HUDEP-2 (cell line): ENCODE data around the gene FHL2.

Experiments
- DNase-seq, 76 experiments: peaks; one replicate each; lab custom pipeline; 2025; ENCODE audit not compliant: unreplicated experiment in 76 of 76; lab: John Stamatoyannopoulos, UW

The FHL2 gene

DNA sequence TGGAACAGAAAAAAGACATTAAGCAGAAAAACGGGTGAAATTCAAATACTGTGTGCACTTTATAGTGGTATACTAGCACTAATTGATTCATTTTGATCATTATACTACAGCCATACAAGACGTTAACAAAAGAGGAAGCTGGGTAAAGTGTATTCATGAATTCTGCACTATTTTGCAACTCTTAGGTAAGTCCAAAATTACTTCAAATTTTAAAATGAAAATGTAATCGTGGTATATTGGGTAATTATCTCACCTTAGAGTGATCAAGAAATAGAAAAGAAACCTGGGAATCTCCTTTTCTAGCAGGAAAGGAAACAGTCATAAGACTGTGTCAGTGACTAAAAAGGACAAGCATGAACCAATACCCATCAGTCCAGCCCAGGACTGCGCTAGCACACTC is 74.8 kb downstream of the FHL2 start:
- no peak for DNase-seq

DNA sequence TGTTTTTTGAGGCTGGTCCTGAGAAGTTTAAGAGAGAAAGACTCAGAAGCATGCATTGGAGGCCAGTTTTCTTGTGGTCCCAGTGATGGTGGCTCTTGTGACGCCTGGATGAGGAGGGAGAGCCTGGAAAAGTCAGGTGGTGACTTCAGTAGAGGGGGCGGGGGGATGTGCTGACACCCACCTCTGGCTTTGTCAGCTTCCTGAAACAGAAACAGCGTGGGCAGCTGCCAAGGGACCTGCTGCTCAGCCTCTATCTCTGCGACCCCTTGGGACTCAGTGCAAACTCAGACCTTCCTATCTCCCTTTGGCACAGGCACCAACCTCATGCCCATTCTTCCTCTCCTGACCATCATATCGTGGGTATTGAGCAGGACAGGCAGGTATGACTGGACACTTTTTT is 75.7 kb downstream of the FHL2 start:
- DNase-seq, result peak in 1 of 76 experiments; percentile 16

DNA sequence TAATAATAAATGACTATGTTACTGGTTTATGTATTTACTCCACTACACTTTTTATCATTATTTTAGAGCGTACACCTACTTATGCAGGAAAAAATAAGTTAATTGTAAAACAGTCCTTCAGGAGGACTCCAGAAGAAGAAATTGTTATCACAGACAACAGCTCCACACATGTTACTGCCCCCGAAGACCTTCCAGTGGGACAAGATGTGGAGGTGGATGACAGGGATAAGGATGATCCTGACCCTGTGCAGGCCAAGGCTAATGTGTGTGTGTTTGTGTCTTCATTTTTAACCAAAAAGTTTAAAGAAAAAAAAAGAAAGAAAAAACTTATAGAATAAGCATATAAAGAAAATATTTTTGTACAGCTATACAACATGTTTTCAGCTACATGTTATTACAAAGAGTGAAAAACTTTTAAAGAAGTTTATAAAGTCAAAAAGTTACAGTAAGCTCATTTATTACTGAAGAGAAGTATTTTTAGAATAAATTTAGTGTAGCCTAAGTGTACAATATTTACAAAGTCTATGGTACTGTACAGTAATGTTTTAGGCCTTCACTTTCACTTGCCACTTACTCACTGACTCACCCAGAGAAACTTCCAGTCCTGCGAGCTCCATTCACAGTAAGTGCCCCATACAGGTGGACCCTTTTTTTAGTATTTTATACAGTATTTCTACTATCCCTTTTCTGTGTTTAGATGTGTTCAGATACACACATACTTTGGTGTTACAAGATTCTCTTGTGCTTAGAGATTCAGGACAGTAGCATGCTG is 76.8 kb downstream of the FHL2 start:
- DNase-seq, result no peak

DNA sequence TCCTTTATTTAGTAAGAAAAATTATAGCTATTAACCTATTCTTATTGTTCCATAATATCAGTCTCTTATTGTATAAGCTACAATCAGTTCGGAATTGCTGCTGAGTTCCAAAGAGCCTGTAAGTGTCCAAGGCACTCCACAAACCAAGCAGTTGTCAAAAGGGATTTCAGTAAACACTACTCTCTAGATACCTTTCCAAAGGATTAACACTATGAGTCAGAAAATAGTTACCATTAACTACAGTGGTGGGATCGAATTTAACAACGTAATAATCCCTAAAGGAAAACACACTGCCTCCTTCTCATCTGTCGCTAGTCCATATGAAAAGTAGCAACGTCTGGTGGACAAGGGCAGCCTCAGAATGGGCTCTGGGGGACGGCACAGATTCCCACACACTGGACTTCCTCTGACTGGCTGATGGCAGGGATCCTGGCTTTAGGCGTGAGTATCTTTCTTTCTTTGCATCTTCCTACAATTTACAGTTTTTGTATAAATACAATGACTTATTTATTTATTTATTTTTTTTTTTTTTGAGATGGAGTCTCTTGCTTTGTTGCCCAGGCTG is 78.1 kb downstream of the FHL2 start:
- DNase-seq, result no peak

DNA sequence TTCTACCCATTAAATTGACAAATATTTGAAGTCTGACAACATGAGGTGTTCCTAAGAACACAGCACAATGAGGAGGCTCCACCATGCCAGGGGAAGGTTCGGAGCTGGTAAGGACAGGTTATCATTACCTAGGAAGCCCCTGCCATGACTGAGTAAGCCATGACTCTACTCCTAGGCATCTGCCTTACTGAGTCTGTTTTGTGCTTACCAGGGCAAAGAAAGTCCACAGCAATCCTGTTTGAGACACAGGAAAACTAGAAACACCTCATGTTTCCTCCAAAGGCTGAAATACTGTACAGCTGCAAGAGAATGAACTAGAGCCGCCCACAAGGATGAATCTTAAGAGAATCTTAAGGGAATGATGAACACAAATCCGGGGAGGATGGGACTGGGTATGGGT is 80.9 kb downstream of the FHL2 start:
- no peak for DNase-seq

DNA sequence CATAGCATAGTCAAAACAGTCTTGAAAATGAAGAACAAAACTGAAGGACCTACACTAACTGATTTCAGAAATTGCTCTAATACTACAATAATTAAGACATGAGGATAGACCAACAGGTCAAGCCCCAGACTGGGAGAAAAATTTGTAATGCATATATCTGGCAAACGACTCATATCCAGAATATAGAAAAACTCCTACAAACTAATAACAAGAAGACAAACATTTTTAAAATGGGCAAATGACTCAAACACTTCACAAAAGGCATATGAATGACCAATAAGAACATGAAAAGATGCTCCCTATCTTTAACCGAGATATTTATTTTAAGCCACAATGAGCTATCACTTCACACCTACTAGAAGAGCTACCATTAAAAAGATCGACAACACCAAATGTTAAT is 83.5 kb downstream of the FHL2 start:
- no peak for DNase-seq

DNA sequence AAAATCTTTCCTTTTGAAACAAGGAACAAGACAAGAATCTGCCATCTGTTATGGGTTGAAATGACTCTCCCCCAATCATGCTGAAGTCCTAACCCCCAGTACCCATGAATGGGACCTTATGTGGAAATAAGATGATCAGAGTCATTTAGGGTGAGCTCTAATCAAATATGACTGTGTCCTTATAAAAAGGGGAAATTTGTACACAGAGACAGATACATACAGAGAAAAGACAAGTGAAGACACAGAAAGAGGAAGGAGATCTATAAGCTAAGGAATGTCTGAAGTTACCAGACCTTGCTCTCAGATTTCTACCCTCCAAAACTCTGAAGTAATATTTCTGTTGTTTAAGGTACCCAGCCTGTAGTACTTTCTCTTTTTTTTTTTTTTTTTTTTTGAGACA is 85.0 kb downstream of the FHL2 start:
- no peak for DNase-seq
